GM23338 (cell line): Measurements from ENCODE around the gene SLC37A2. TPM values are rescaled to one million over a fixed set of nuclear protein-coding genes. Genes with fewer than 3 reads are reported as not detected.
"Not testable (repeated sequence)": the region's sequence is repeated elsewhere in the genome, so short reads cannot be mapped to it uniquely, and the experiment has no call there.

Experiments
- ATAC-seq: fragments of 200-7000 bp; cut with Tn5 transposase; 3 replicates; pipeline ENCODE4 v1.9.1; 2020
- DNase-seq: peaks from one replicate; pipeline ENCODE4 v3.0.0-alpha.2; 2015; ENCODE audit warnings: low spot score
- H2AFZ ChIP-seq: fragments of 200-600 bp; sonication (generic); 2 replicates; pipeline ENCODE4 v1.8.0; 2016; ENCODE audit warnings: antibody characterized with exemption, mild to moderate bottlenecking, moderate library complexity
- H3F3A ChIP-seq: fragments of 200-600 bp; sonication (generic); replicated peaks from 2 replicates; pipeline ENCODE4 v1.8.0; 2017; ENCODE audit warnings: antibody characterized with exemption, mixed run types, low read depth
- H3K27ac ChIP-seq: fragments of 200-600 bp; sonication (generic); 2 replicates; pipeline ENCODE4 v1.6.1; 2016; ENCODE audit warnings: low read depth
- H3K27me3 ChIP-seq: fragments of 200-600 bp; sonication (generic); 2 replicates; pipeline ENCODE4 v1.8.0; 2016; ENCODE audit warnings: mild to moderate bottlenecking, mixed run types, moderate library complexity; ENCODE audit not compliant: insufficient read depth
- H3K36me3 ChIP-seq: fragments of 200-600 bp; sonication (generic); 2 replicates; pipeline ENCODE4 v1.8.0; 2016; ENCODE audit warnings: mild to moderate bottlenecking; ENCODE audit not compliant: insufficient read depth
- H3K4me1 ChIP-seq: fragments of 200-600 bp; sonication (generic); 2 replicates; pipeline ENCODE4 v1.8.0; 2016; ENCODE audit warnings: mild to moderate bottlenecking, moderate library complexity; ENCODE audit not compliant: insufficient read depth
- H3K4me2 ChIP-seq: fragments of 200-600 bp; sonication (generic); 2 replicates; pipeline ENCODE4 v1.7.1; 2017; ENCODE audit warnings: mixed run types
- H3K4me3 ChIP-seq: fragments of 200-600 bp; sonication (generic); 2 replicates; pipeline ENCODE4 v1.6.1; 2016; ENCODE audit warnings: mixed run types
- H3K79me2 ChIP-seq: fragments of 200-600 bp; sonication (generic); replicated peaks from 2 replicates; pipeline ENCODE4 v1.8.0; 2017; ENCODE audit warnings: mild to moderate bottlenecking; ENCODE audit not compliant: insufficient read depth
- H3K9me2 ChIP-seq: fragments of 200-600 bp; sonication (generic); 2 replicates; pipeline ENCODE4 v1.8.0; 2017; ENCODE audit not compliant: insufficient read depth
- H4K20me1 ChIP-seq: fragments of 200-600 bp; sonication (generic); replicated peaks from 2 replicates; pipeline ENCODE4 v1.8.0; 2017; ENCODE audit warnings: mild to moderate bottlenecking; ENCODE audit not compliant: insufficient read depth
- H3K27ac Mint-ChIP-seq: 2 replicates; pipeline ENCODE4 v1.8.0; 2020; ENCODE audit warnings: inconsistent platforms, mild to moderate bottlenecking, moderate library complexity, mixed read lengths
- H3K27me3 Mint-ChIP-seq: 3 replicates; pipeline ENCODE4 v1.8.0; 2022; ENCODE audit warnings: low read depth, mild to moderate bottlenecking, moderate library complexity, mixed read lengths, inconsistent platforms; ENCODE audit not compliant: insufficient read depth, poor library complexity
- H3K36me3 Mint-ChIP-seq: 3 replicates; pipeline ENCODE4 v1.8.0; 2021; ENCODE audit warnings: low read depth, mild to moderate bottlenecking, inconsistent platforms, moderate library complexity, mixed read lengths
- H3K4me1 Mint-ChIP-seq: 3 replicates; pipeline ENCODE4 v1.8.0; 2020; ENCODE audit warnings: mild to moderate bottlenecking, inconsistent platforms, mixed read lengths
- H3K4me3 Mint-ChIP-seq: 3 replicates; pipeline ENCODE4 v1.8.0; 2021; ENCODE audit warnings: moderate library complexity, mild to moderate bottlenecking, inconsistent platforms, mixed read lengths
- H3K9me3 Mint-ChIP-seq: 3 replicates; pipeline ENCODE4 v1.8.0; 2020; ENCODE audit warnings: moderate library complexity, mild to moderate bottlenecking, inconsistent platforms, mixed read lengths
- CREB1 ChIP-seq: fragments of 250-450 bp; sonication (Bioruptor Pico); IDR thresholded peaks from 2 replicates; pipeline ENCODE4 v1.5.0; 2020; ENCODE audit warnings: low read depth, mild to moderate bottlenecking, moderate library complexity
- ETS1 ChIP-seq: IDR thresholded peaks from 2 replicates; pipeline ENCODE4 v1.6.1; 2016; ENCODE audit warnings: antibody characterized with exemption
- EZH2 ChIP-seq: fragments of 200-600 bp; sonication (generic); IDR thresholded peaks from one replicate; pipeline ENCODE4 v1.8.0; 2017; ENCODE audit warnings: antibody characterized with exemption, mild to moderate bottlenecking, low read depth; ENCODE audit not compliant: unreplicated experiment
- NANOG ChIP-seq: IDR thresholded peaks from 2 replicates; pipeline ENCODE4 v1.6.1; 2016; ENCODE audit warnings: antibody characterized with exemption, borderline replicate concordance
- POLR2AphosphoS5 ChIP-seq: IDR thresholded peaks from 2 replicates; pipeline ENCODE4 v1.6.1; 2016; ENCODE audit warnings: antibody characterized with exemption, low read depth
- REST ChIP-seq: IDR thresholded peaks from one replicate; pipeline ENCODE4 v1.6.1; 2018; ENCODE audit warnings: antibody characterized with exemption; ENCODE audit not compliant: unreplicated experiment
- STAT1 ChIP-seq: IDR thresholded peaks from one replicate; pipeline ENCODE4 v1.6.1; 2016; ENCODE audit warnings: antibody characterized with exemption; ENCODE audit not compliant: unreplicated experiment
- ZNF114 ChIP-seq: fragments of 250-450 bp; sonication (Bioruptor Pico); IDR thresholded peaks from 2 replicates; pipeline ENCODE4 v1.5.0; 2020; ENCODE audit warnings: mild to moderate bottlenecking, moderate library complexity
- ZNF331 ChIP-seq: fragments of 250-450 bp; sonication (Bioruptor Pico); IDR thresholded peaks from 2 replicates; pipeline ENCODE4 v1.5.0; 2020; ENCODE audit warnings: low read depth, mild to moderate bottlenecking, moderate library complexity
- ZNF462 ChIP-seq: fragments of 250-450 bp; sonication (Bioruptor Pico); IDR thresholded peaks from 2 replicates; pipeline ENCODE4 v1.5.0; 2020; ENCODE audit warnings: mild to moderate bottlenecking, moderate library complexity
- polyA plus RNA-seq: library from polyadenylated mRNA; unstranded; fragments of >200 nt; fragmentation: Nextera tagmentation; extraction: Ambion mirVana; gene quantifications from 2 replicates; pipeline ENCODE4 v1.2.1, GENCODE V29; 2016
- total RNA-seq: library from RNA; depleted of rRNA; stranded (reverse); fragments of >200 nt; shearing (Covaris generic); gene quantifications from 2 replicates; pipeline ENCODE4 v1.2.3, GENCODE V29; 2014

Gene SLC37A2
- total and polyA plus RNA-seq, 2 experiments from 2014 or later: 0.40 to 1.6 TPM

- TF ChIP-seq ZNF462 (no peak), EZH2 (no peak), POLR2AphosphoS5 (no peak), ZNF114 (CRISPR knock-in tag) (no peak), ZNF331 (CRISPR knock-in tag) (no peak)
These were observed 37.1 kb upstream of the SLC37A2 start (continued) for GRCh38 chr11:125025968-125026367.

GRCh38 chr11:125029431-125029830, 33.7 kb upstream of the SLC37A2 start:
- not testable (repeated sequence) for ATAC-seq, H3K27ac Mint-ChIP-seq
- peaks cover 15% of the 10 kb centered on the region for H3K9me3 Mint-ChIP-seq

GRCh38 chr11:125036933-125037332, 26.2 kb upstream of the SLC37A2 start:
- Mint-ChIP-seq H3K4me1 (no peaks in the 10 kb centered on the region), H3K36me3 (peaks cover 12% of the 10 kb centered on the region; the same call in 2 of the 3 replicates), H3K27ac (no peak overlapping the region), H3K27me3 (peaks cover 3% of the 10 kb centered on the region), H3K9me3 (peaks cover 18% of the 10 kb centered on the region), H3K4me3 (no peak overlapping the region)
- H4K20me1 ChIP-seq: no peaks in the 10 kb centered on the region; the same call in 1 of the 2 replicates
- no peak overlapping the region for H3K4me2 ChIP-seq
- no peak overlapping the region for H3K27ac ChIP-seq
- no peak for ATAC-seq
- H3K79me2 ChIP-seq: no peaks in the 10 kb centered on the region
- no peak for DNase-seq
- H3K27me3 ChIP-seq: no peaks in the 10 kb centered on the region
- no peaks in the 10 kb centered on the region for H3K9me2 ChIP-seq
- no peaks in the 10 kb centered on the region for H3K4me1 ChIP-seq
- H2AFZ ChIP-seq: no peak overlapping the region
- H3F3A ChIP-seq: no peaks in the 10 kb centered on the region
- H3K4me3 ChIP-seq: no peak overlapping the region
- no peaks in the 10 kb centered on the region for H3K36me3 ChIP-seq
- TF ChIP-seq CREB1 (no peak), REST (no peak), EZH2 (no peak), ZNF331 (CRISPR knock-in tag) (no peak), NANOG (no peak), STAT1 (no peak), POLR2AphosphoS5 (no peak), ZNF114 (CRISPR knock-in tag) (no peak), ETS1 (no peak)

More at GRCh38 chr11:125029431-125029830, 33.7 kb upstream of the SLC37A2 start:
- H3K9me2 ChIP-seq, H3F3A ChIP-seq, H3K4me1 ChIP-seq, H3K36me3 ChIP-seq, H3K27me3 ChIP-seq, H3K27ac ChIP-seq, H3K27me3 Mint-ChIP-seq, H3K4me3 Mint-ChIP-seq, H3K4me2 ChIP-seq, H3K4me3 ChIP-seq, H4K20me1 ChIP-seq, H3K4me1 Mint-ChIP-seq, H3K79me2 ChIP-seq, DNase-seq, H2AFZ ChIP-seq: not testable (repeated sequence)
- peaks cover 11% of the 10 kb centered on the region; the same call in 2 of the 3 replicates for H3K36me3 Mint-ChIP-seq
